Measurements from ENCODE around the gene AGXT2. TPM values are rescaled to one million over a fixed set of nuclear protein-coding genes. Genes with fewer than 3 reads are reported as not detected.

Gene AGXT2
- total RNA-seq, 4 donors from 2014 or later, result not detected

GRCh38 chr5:35026941-35027340, 20.8 kb downstream of the AGXT2 start:
- Histone ChIP-seq H3K4me1 (no peaks in the 10 kb centered on the region), H3K4me3 (no peak overlapping the region), H3K36me3 (no peaks in the 10 kb centered on the region), H3K9me3 (no peaks in the 10 kb centered on the region), H3K27me3 (no peaks in the 10 kb centered on the region), H3K27ac (no peak overlapping the region)
- 65% methylated on average over 5 of the region's 5 CpGs for WGBS
- TF ChIP-seq EP300 (IDR thresholded peaks at IDR 0.05) (no peak), POLR2A (IDR thresholded peaks at IDR 0.05) (no peak), POLR2AphosphoS5 (IDR thresholded peaks at IDR 0.05) (no peak), CTCF (IDR thresholded peaks at IDR 0.05) (no peak)
- DNase-seq (ENCODE audit: low spot score in 2 of 2), result no peak

GRCh38 chr5:35026280-35026840, 21.4 kb downstream of the AGXT2 start:
- DNase-seq (ENCODE audit: low spot score in 2 of 2), result no peak
- Histone ChIP-seq H3K9me3 (no peaks in the 10 kb centered on the region), H3K4me3 (no peak overlapping the region), H3K27ac (no peak overlapping the region), H3K27me3 (no peaks in the 10 kb centered on the region), H3K4me1 (no peaks in the 10 kb centered on the region), H3K36me3 (no peaks in the 10 kb centered on the region)
- WGBS, result 71% methylated on average over 5 of the region's 5 CpGs
- TF ChIP-seq EP300 (IDR thresholded peaks at IDR 0.05) (no peak), POLR2AphosphoS5 (IDR thresholded peaks at IDR 0.05) (no peak), POLR2A (IDR thresholded peaks at IDR 0.05) (no peak), CTCF (IDR thresholded peaks at IDR 0.05) (no peak)

- WGBS, result 79% methylated on average over 10 of the region's 10 CpGs
- Histone ChIP-seq H3K27me3 (no peaks in the 10 kb centered on the region), H3K4me1 (no peaks in the 10 kb centered on the region), H3K27ac (no peak overlapping the region), H3K4me3 (no peak overlapping the region), H3K36me3 (no peaks in the 10 kb centered on the region), H3K9me3 (no peaks in the 10 kb centered on the region)
- no peak for DNase-seq (ENCODE audit: low spot score in 2 of 2)
- TF ChIP-seq EP300 (IDR thresholded peaks at IDR 0.05) (no peak), CTCF (IDR thresholded peaks at IDR 0.05) (no peak), POLR2AphosphoS5 (IDR thresholded peaks at IDR 0.05) (no peak), POLR2A (IDR thresholded peaks at IDR 0.05) (no peak)
These were observed 22.7 kb downstream of the AGXT2 start for GRCh38 chr5:35024911-35025510.

- Histone ChIP-seq H3K4me1 (no peaks in the 10 kb centered on the region), H3K9me3 (no peaks in the 10 kb centered on the region), H3K4me3 (no peak overlapping the region), H3K27ac (no peak overlapping the region), H3K36me3 (no peaks in the 10 kb centered on the region), H3K27me3 (no peaks in the 10 kb centered on the region)
- DNase-seq (ENCODE audit: low spot score in 2 of 2), result no peak
- 86% methylated on average over 7 of the region's 7 CpGs for WGBS
- TF ChIP-seq POLR2A (IDR thresholded peaks at IDR 0.05), result no peak
- TF ChIP-seq CTCF (IDR thresholded peaks at IDR 0.05), result no peak
- TF ChIP-seq EP300 (IDR thresholded peaks at IDR 0.05), result no peak
- no peak for TF ChIP-seq POLR2AphosphoS5 (IDR thresholded peaks at IDR 0.05)
These were observed 24.2 kb downstream of the AGXT2 start for GRCh38 chr5:35023391-35024178.

All from suprapubic skin (tissue), 4 donors.